Stimulated activated CD4-positive, alpha-beta T cell treated with anti-CD3 and anti-CD28 coated beads, Interleukin-2, amount 100 ng/mL, for 4 hours (primary cell): ENCODE data around the gene MRPS35.
"Not testable (repeated sequence)": the region's sequence is repeated elsewhere in the genome, so short reads cannot be mapped to it uniquely, and the experiment has no call there.

Source experiments
- DNase-seq: peaks from one replicate; pipeline ENCODE4 v3.0.0-alpha.2; 2020; ENCODE audit warnings: low read depth

Gene MRPS35

DNA sequence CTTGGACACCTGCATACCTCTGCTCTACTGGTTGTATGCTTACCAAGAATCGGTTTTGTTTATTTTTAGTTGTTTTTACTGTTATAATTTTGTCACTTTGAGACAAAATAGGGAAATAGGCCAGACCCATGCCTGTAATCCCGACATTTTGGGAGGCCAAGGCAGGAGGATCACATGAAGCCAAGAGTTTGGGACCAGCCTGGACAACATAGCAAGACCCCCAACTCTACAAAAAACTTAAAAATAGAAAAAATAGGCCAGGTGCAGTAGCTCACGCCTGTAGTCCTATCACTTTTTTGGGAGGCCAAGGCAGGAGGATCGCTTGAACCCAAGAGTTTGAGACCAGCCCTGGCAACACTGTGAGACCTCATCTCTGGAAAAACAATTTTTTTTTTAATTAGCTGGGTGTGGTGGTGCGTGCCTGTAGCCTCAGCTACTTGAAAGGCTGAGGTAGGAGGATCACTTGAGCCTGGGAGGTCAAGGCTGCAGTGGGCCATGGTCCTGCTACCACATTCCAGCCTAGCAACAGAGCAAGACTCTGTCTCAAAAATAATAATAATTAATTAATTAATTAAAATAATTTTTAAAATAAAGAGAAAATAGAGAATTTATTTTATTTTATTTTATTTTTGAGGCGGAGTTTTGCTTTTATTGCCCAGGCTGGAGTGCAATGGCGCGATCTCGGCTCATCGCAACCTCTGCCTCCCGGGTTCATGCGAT is 1.3 kb upstream of the MRPS35 start:
- DNase-seq = no peak

- DNase-seq = no peak
Observed at GRCh38 chr12:27709932-27710591, 570 bp upstream of the MRPS35 start.

DNA sequence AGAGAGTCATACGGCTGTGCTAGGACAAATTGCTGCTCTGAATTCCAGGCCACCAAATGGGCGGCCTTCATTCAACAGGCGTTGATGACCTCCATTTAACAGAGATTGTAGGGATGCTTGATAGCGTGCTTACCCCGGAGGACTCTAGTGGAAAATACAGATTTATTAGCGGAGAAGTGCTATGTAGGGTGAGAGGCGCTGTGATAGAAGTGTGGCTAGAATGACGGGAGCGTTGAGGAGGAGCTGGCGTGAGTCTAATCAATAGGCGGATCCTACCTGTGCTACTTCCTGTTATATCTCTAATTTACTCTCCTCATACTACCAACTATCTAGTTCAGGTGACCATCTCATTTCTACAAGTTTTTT is 668 bp downstream of the MRPS35 start:
- no peak for DNase-seq

DNA sequence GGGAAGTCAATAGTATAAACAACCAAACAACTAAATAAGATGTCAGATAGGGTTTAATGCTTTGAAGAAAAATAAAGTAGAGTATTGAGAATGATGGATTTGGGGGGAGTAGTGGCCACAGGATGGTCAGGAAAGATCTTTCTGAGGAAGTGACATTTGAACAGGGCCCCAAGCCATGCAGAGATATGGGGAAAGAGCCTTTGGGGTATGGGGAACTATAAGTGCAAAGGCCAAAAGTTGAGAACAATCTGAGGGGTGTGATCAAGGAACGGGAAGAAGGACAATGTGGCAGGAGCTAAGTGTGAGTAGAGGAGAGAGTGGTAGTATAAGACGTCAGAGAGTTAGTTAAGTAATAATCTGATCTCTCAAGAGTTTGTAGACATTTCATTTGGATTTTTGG is 1.3 kb downstream of the MRPS35 start:
- DNase-seq = no peak

- DNase-seq = no peak
Observed at GRCh38 chr12:27723212-27723611, 12.6 kb downstream of the MRPS35 start.

- no peak for DNase-seq
Observed at GRCh38 chr12:27730097-27730588, 19.5 kb downstream of the MRPS35 start.

DNA sequence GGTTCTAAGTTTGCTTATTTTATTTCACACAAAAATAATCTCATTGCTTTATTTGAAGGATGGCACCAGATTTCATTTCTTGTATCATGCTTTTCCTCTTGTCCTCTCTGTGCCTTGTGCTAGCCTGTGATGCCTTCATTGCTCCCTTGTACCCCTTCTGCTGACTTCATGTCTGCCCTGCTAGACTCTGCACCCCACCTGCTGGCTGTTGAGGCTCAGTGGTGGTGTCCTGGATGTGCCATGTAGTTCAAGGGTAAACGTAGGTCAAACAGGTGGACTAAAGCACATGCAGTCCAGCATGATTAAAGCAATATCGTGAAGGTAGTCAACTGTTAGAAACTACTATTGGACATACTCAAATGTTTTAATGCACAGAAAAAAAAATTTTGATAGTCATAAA is 21.6 kb downstream of the MRPS35 start:
- DNase-seq = no peak

DNA sequence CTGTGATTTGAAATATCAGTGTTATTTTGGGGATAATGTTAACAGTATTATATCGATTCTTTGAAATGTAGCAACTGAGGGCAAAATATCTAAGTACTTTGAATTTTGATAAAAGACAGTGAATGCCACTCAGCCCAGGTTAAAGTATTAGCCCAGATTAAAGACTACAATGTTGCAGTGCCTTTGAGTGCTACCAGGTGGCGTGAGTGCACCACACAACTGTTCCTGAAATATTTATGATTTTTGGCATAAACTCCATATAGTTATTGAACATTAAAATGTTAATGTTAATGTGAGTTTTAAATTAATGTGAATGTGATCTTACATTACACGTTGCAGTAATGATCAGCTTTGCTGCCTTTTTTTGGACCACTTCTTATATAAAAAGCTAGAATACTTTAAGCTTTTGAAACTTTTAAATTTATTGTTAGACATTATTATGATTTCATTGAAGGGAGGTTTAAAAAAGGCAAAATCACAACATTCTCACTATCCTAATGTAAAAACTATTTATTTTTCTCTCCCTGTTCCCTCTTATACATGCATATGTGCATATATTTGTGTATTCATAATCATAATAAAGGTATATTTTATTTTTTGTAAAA is 22.5 kb downstream of the MRPS35 start:
- no peak for DNase-seq

DNA sequence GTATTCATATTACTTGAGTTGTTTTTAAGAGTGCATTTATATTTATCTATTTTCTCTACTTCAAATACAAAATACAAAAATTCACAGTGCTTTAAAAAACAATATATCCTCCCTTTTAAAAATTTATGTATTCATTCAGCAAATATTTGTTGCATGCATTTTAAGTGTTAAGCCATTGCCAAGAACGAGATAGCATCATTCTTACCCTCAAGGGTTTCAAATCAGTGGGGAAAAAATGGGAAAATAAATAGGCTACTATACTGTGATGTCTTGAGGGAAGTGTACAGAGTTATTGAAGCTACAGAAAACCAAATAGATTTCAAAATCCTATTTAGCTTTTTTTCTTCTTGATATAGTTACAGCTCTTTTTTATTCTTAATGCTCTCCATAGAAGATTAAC is 23.2 kb downstream of the MRPS35 start:
- no peak for DNase-seq

DNA sequence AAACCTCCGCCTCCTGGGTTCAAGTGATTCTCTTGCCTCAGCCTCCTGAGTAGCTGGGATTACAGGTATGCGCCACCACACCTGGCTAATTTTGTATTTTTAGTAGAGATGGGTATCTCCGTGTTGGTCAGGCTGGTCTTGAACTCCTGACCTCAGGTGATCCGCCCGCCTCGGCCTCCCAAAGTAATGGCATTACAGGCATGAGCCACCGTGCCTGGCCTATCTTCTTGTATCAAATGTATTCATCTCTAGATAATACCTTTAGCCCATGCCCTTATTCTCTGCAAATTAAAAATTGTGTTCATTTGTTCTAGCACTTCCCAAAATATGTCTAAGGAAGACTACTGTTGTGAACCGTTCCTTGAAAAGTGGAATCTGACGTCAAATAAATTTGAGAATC is 23.7 kb downstream of the MRPS35 start:
- DNase-seq = not testable (repeated sequence)

GRCh38 chr12:27743601-27744000 is 33.0 kb downstream of the MRPS35 start:
- DNase-seq = no peak

DNA sequence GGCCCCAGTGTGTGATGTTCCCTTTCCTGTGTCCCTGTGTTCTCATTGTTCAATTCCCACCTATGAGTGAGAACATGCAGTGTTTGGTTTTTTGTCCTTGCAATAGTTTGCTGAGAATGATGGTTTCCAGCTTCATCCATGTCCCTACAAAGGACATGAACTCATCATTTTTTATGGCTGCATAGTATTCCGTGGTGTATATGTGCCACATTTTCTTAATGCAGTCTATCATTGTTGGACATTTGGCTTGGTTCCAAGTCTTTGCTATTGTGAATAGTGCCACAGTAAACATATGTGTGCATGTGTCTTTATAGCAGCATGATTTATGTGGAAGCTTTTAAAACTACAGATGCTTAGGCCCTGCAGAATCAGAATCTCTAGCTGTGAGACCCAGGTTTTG is 35.1 kb downstream of the MRPS35 start:
- DNase-seq = not testable (repeated sequence)

DNA sequence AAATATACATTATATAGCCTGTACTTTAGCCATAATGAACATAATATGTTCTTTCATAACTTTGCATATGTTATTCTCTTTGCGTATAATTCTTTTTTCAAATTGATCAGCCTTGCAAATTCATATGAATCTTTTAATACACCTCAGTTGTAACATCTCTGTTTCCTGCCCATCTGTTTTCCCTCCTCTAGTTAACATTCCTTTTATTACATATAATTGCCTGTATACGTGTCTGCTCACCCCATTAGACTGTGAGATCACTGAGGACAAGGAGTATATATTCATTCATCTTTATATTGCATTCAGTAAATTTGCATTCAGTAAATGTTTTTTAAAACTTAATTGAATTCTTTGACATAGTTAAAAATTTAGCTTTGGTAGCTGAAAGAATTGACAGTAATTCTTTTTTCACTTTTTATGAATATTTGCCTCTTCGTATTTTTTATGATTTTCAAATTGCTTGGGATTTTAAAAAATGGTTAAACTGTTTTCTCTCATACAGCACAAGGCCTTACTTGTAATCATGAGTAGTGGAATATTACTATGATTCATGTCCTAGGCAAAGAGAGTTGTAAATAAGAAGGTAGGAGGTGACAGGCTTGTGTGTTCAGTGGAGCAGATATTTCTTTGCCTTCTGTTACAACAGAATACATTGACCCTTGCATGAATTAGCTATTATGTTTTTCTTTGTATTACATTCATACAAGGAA is 36.6 kb downstream of the MRPS35 start:
- no peak for DNase-seq

DNA sequence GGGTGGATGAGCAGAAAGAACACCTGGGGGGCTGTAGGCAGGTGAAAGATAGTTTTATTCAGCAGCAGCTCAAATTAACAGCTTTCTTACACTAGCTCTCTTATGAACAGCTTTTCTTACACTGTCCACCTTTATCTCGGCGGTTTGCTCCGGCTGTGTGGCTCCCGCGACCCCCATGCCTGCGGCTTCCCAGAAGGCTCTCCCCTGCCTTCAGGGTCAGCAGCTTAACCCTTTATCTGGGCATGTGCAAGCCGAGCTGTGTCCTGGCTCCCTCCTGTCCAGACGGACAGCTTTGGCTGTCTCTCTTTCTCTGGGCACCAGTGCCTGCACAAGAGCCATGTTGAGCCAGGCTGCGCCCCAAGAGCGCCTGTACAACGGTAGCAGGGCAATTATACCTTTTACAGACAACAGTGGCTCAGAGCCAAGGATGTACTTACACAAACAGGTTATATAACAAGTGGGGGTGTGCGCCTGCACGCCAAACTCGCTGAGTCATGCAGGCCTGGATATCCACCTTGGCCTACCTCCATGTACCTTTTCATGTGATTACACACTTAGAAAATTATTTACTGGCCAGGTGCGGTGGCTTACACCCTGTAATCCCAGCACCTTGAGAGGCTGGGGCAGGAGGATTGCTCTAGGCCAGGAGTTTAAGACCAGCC is 40.9 kb downstream of the MRPS35 start:
- no peak for DNase-seq

- no peak for DNase-seq
Observed at GRCh38 chr12:27754795-27755194, 44.2 kb downstream of the MRPS35 start.

GRCh38 chr12:27756670-27757195 is 46.1 kb downstream of the MRPS35 start:
- no peak for DNase-seq

DNA sequence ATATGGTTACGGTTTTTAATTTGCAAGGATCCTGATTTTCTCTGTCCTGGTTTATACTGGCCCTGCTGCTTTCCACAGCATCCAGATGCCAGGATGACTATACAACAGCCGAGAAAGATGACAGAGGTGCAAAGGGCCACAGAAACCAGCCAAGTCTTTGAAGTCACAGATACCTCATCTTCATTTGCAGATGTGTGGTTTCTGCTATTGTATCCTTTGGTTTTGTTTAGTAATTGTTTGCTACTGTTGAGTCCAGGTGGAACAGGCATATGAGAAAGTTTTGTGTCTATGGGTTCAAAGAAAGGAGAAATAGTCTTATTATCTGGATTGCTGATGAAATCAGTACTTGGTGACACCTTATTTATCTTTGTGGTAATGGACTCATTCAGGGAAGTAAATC is 52.1 kb downstream of the MRPS35 start:
- no peak for DNase-seq

DNA sequence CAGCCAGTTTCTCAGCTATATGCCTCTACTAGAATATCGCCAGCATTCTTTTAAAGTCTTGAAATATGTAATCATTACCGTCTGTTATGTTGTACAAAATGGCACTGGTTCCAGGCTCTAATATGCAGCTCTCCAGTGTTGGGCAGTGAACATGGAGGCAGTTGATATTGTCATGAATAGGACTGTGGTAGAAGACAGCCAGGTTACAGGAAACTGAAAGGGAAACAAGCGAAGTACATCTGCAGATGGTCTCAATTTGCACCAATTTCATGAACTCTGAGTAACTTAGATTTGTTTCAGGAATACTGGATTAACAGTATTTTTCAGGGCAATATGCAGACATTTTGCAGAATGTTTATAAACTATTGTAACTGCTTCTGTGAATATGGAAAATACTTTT is 56.0 kb downstream of the MRPS35 start:
- DNase-seq = no peak

- DNase-seq = no peak
Observed at GRCh38 chr12:27769142-27769673, 58.6 kb downstream of the MRPS35 start.

- DNase-seq = no peak
Observed at GRCh38 chr12:27771481-27772327, 61.1 kb downstream of the MRPS35 start.
